NT2/D1 (cell line): Measurements from ENCODE around the gene F13A1.

Source experiments
- SUZ12 ChIP-seq: IDR thresholded peaks from 2 replicates; pipeline ENCODE4 v1.6.1; 2011; ENCODE audit not compliant: insufficient read length, insufficient read depth; ENCODE audit errors: extremely low read depth
- YY1 ChIP-seq: IDR thresholded peaks from 2 replicates; pipeline ENCODE4 v1.6.1; 2011; ENCODE audit not compliant: insufficient read length, insufficient read depth

DNA sequence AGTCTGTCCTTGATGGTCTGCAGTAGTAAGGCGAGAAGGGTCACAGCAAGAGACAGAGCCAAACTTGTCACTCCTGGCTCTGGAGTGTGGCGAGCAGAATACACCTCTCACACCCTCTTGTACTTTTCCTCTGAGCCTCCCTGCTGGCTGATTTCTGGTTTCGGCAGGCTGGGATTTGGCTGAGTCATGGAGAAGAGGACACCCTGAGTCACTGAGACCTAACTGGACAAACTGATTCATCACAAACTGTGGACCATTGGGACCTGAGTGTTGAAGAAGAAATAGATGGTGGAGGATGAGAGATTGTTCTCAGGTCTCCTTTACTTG is 101.7 kb downstream of the F13A1 start:
- TF ChIP-seq YY1 (no peak), SUZ12 (no peak)
